ENCODE results near the gene DNAH17.

- no peak for TF ChIP-seq ZBTB20 (tag by site-specific recombination; IDR thresholded peaks at IDR 0.05)
- TF ChIP-seq INSM2 (tag by site-specific recombination; IDR thresholded peaks at IDR 0.05), result no peak
- no peak for TF ChIP-seq REPIN1 (tag by site-specific recombination; IDR thresholded peaks at IDR 0.05; ENCODE audit: low read depth)
- no peak for TF ChIP-seq ZNF785 (tag by site-specific recombination; IDR thresholded peaks at IDR 0.05)
- TF ChIP-seq CTCF (tag by site-specific recombination; IDR thresholded peaks at IDR 0.05), result no peak
- TF ChIP-seq ZNF501 (tag by site-specific recombination; IDR thresholded peaks at IDR 0.05), result no peak
- TF ChIP-seq ZBTB11 (tag by site-specific recombination; conservative IDR thresholded peaks at IDR 0.05; ENCODE audit: low read depth), result no peak
Observed at GRCh38 chr17:78596871-78597764, 19.9 kb upstream of the DNAH17 start.

Data from HEK293 (cell line).